Inflammatory macrophage treated with lipopolysaccharide for 4 hours (primary cell): ENCODE data around the gene ALG14.

Experiments
- DNase-seq: peaks from one replicate; pipeline ENCODE4 v3.0.0-alpha.2; 2020

ALG14 gene

GRCh38 chr1:94926126-94926914 is 146.4 kb downstream of the ALG14 start:
- DNase-seq: no peak

GRCh38 chr1:94925561-94926125 is 147.1 kb downstream of the ALG14 start:
- no peak for DNase-seq

- DNase-seq: no peak
Measured at GRCh38 chr1:94925004-94925403, 147.7 kb downstream of the ALG14 start.
